NCI-H1436 treated with DMSO at 0.1 percent for 48 hours (cell line): Measurements from ENCODE around the gene RAD51.

ENCODE experiments used
- DNase-seq: peaks from one replicate; lab custom pipeline; 2025; lab: John Stamatoyannopoulos, UW

The RAD51 gene

DNA sequence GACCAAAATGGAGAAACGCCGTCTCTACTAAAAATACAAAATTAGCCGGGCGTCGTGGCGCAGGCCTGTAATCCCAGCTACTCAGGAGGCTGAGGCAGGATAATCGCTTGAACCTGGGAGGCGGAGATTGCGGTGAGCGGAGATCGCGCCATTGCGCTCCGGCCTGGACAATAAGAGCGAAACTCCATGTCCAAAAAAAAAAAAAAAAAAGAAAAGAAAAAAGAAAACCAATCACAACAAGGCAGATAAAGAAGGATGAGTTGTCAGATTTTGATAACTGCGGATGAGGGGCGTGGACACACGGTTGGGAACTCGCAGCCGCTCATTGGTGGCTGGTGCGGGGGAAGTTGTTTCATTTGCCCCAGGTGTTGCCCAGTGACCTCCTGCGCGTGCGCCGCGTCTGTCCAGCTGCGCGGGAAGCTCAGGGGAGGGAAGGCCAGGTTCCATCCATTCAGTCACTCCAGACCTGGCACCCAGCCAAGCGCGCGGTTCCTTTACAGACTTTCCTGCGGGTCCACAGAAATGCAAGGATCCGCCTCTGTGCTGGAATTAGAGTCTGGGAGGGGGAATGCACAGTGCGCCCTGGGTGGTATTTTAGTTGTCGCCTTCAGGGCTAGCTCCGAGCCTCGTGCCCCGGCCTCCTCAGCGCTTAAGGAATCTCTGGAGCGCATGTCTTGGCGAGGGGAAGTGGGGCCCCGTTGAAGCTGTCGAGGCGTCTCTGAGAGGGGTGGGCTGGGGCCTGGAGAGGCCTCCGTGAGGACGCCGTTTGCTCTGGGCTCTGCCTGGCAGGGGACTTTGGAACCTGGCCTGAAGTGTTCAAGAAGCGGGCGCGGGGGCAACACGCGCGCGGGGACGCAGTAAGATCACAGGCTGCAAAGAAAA lies 68.2 kb downstream of the RAD51 start:
- DNase-seq, result peak; percentile 38

DNA sequence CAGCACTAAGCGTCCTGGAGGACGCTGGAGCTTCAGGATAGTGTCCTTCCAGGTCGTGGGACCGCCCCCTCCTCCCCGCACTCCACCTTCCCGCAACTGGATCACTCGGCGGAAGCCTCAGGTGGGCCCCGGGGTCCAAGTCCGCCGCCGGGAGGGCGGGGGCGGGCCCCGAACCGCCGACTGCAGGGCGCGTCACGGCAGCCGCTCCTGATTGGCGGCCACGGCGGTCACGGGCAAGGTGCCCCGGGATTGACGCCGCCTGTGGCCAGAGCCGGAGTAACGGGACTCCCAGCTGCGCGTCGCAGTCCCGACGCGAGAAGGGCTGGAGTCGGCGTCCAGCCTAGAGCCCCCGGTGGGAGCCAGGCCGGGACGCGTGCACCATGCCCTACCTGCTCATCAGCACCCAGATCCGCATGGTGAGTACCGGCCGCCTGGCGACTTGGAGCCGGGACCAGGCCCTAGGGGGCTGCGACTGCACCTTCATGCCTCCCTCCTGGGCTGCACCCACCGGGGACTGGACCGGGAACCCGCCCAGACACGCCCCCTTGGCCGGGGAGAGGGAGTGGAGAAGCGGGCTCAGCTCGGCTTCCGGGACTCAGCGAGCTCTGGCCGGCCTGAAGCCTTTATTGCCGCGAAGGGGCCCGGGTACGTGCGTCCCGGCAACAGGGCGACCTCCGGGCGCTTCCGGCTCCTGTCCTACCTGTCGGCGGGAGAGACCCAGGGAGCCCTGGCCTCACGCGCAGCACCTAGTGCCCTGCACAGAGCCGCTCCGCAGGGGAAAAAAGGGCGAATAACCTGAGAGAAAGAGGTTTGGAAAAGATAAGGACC lies 69.0 kb downstream of the RAD51 start, which contains the start of gene GCHFR:
Gene GCHFR, plus strand, starts transcription at position 268 of the 828 bp plus-strand sequence. Its CDS starts 113 bp downstream, at position 381.
- DNase-seq, result no peak

DNA sequence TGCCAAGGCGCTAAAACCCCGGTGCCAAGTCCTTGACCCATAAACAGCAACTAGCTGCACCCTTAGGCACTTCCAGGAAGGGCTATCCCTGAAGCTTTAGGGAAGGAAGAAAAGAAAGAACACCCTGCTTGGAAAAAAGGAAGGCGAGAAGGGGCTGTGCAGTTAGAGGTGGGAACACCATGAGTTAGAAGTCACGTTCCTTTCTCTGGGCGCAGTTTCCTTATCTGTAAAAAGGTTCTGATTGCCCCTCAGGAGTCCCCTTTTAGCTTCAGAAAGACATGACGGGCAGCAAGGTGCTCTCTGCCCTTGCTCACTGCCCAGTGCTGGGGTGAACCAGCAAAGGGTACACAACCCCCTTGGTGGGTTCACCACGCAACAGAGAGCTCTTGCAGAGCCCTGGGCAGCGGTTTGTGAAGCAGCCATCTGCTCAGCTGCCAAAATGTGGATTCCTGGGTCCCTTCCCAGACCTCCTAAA lies 69.7 kb downstream of the RAD51 start:
- DNase-seq, result no peak

DNA sequence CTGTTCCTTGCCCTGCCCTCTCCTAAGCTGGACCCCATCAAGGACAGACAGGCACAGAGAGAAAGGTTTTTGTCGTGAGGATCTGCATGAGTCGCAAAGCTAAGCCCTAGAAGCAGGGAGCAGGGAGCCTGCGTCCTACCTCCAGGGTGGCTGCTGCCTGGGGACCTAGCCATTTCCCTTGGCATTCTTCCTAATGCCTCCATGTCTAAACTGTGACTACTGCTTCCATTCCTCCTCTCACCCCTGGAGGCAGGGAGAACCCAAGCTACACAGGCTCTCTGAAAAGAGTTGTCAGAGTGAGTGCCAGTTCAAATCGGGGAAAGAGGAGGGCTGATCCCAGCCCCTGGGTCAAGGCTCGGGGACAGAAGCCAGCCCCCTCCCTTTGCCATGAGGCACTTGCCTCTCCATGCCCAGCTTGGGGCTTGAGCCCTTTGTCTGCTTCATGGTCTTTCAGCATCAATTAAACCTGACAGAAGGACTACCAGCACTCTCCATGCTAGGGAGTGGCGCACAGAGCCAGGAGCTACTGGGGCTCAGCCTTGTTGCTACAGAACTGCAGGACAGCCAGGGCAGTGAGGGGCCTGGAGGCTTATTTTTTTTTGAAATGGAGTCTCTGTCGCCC lies 71.3 kb downstream of the RAD51 start:
- no peak for DNase-seq

DNA sequence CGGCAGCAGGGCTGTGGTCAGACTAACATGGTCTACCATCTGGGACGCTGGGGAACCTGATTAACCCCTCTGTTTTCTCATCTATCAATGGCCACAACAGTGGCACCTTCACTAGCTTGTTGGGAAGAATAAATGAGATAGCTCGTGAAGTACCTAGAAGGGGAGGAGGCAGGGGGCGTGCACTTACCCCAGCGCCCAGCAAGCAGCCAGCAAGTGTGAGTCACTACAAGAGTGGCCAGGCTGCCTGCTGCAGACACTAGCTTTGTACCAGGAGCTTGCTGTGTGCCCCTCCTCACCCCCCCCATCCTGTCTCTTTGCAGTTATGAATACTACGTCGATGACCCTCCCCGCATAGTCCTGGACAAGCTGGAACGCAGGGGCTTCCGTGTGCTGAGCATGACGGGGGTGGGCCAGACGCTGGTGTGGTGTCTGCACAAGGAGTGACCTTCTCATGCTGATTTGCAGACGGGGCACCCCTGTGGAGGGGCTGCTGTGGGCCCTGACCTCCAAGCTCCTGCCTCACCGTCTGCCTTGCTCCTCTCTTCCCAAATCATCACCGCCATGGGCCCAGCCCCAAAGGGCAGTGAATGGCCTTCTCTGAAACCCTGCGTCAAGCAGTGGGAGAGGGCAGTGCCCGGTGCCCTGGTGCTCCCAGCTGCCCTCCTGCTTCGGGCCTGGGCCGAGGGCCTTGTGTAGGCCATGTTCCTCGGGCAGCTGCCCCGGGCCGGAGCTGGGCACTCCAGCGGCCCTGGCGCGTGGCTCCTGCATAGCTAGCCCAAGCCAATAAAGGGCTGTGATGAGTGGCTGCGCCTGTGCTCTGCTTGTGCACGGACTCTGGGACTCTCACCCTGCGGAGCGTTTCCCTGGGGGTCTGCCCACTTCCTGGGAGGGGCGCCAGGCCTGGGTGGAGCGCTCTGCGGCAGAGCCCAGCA lies 72.2 kb downstream of the RAD51 start:
- no peak for DNase-seq

DNA sequence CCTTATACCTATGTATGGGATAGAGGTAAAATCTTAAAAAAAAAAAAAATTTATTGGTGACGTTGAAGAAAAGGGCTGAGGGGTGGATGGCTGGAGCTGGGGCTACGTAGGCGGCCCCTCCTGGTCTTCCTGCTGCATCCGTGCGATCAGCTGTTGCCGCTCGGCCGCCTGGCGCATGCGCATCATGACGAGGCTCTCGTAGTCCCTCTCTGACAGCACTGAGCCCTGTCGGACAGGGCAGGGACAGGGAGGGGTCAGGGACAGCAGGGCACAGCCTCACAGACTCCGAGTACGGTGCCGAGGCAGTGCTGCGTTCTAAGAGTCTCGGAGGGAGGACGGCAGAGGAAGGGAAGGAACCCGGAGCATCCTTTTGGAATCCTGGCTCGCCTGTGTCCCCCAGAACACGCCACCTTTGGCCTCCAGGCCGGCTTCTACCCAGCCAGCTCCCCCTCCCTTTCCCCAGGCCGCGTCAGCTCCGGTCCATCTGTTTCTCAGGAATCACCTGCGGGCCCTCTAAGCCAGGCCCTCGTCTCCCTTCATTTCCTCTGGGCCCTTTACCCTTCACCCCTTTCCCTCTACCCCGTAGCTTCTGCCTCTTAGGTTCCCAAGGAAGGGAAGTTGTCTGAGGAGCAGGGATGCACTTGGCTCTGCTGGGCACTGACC lies 73.0 kb downstream of the RAD51 start:
- no peak for DNase-seq

DNA sequence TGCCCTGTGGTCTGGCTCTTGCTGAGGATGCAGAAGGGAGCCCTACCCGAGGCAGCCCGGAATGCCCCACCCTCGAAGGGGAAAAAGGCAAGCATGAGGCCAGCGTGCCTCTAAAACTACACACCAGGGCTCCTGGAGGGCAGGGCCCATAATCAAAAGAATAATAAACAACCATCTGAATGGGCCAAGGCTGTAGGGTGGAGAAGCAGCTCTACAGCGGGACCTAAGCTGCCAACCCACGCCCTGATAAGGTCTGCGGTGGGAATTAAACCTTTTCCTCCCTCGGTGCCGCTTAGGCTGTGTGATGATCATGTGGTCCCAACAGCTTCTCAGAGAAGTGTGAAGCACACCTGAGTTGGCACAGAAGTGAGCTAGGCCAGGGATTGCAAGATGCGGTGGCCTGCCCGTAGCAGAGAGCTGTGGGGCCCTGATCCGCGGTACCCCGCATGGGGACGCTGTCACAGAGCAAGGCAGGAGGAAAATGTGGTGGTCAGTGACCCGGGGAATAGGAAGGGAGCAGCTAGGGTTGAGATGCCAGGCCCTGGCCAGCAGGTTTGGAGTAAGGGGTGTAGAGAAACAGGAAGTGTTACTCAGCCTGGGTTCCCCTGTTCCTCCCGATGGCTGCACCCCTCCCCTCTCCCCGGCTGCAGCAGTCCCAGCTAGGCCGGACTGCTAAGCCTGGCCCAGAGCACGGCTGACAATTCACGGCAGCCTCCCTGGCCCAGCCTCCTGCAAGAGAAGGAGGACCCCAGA lies 73.7 kb downstream of the RAD51 start:
- no peak for DNase-seq

DNA sequence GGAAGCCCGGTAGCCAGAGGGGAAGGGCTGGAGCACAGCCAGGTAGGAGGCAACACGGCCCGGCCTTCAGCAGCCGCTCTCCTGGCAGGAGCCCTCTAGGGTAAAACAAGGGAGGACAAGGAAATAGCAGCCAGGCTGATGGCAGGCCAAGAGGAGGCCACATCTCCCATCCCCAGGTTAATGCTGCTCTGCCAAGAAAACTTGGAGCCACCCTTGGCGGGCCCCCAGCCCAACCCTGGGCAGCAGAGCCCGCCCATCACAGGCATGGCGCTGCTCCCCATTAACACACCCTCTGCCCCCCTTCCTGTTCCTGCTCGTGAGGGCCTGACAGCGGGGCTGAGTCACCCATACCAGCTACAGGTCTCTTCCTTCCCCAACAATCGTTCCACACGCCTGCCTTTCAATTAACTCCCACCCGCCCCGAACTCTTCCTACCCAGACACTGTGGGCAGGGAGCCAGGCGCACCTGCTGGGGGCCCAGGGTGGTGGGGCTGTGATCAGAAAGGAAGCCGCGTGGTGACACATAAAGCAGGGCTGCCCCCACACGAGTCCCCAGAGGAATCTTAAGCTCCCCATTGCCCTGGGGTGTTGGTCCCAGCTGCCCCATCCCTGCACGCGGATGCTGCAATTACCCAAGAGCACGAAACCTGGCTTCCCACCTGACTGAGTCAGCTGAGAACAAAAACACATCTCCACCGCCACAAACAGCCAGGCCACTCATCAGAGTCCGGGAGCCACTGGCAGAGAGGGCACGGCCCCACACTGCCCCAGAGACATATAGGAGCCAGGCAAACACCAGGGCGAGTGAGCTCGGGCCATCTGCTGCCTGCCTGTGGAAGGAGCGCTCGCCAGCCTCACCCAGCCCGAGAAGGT lies 74.5 kb downstream of the RAD51 start, which contains the start of gene C15orf62:
Gene C15orf62, plus strand, starts transcription at position 707 of the 873 bp plus-strand sequence. CDS start 516 bp downstream, outside the sequence.
- peak; percentile 68 for DNase-seq

DNA sequence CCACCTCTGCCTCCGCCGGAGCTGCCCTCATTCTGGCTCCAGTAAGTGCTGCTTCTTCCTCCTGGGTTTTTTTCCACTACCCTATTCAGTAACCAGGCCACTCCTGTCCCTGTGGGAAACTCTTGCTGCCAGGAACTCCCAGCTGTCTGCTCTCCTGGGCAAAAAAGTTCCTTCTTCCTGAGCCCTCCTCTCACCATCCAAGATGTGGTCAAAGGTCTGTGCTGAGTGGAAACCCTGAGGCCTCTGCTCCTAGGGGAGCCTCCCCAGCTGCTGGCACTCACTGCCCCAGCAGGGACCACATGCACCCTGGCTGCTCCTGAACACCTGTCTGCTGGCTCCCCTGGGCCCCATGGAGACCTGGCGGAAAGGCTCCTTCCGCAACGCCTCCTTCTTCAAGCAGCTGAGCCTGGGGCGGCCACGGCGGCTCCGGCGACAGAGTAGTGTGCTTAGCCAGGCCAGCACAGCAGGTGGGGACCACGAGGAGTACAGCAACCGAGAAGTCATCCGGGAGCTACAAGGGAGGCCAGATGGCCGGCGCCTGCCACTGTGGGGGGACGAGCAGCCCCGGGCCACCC lies 75.3 kb downstream of the RAD51 start:
- no peak for DNase-seq

DNA sequence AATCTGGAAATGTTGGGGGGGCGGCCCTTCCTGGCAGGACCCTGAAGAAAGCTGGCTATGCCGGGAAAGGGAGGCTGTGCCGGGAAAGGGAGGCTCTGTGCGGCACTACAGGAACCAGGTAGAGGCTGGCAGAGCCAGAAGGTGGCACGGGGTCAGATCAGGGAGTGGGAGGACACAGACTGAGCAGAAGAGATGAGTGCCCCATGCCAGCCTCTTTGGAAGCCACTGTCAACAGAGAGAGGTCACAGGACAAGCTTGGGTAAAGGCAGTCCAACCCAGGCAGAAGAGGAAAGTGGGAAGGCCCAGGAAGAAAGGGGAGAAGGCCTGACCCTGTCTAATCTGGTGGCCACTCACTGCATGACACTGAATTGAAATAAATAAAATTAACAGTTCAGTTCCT lies 76.3 kb downstream of the RAD51 start:
- DNase-seq, result no peak

DNA sequence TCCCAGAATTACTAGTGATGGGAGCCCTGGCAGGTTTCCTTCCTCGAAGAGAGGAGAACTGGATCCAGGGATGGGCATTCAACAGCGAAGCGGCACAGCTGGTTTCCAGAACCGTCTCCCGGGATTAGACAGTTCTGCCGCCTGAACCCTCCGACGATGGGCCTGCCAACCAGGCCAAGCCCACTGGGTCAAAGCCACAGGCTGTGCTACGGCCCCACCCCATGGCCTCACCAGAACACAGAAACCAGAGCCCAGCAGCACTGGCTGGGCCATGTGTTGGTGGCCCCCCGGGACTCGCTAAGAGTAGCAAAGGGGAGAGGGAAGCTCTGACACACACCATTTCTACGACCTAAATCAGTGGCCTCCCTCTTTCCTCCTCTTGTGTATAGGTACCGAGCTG lies 77.0 kb downstream of the RAD51 start:
- DNase-seq, result no peak

DNA sequence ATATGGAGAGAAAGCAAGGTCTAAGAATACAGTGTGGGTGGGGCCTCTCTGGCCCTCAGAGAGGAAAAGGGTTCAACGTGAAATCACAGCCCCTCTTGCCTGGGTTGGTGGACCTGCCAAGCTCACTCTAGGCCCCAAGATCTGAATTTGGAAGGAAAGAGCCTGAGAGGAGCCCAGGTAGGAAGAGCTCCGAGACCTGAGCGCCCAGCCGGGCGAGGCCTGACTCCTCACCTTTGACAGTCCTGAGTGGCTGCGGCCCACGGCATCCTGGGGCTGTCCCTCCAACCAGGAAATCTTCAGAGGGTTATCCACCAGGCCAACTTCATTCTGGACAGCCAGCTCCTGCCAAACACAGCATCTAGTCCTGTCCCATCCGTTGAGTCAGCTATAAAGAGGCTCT lies 78.5 kb downstream of the RAD51 start:
- no peak for DNase-seq

DNA sequence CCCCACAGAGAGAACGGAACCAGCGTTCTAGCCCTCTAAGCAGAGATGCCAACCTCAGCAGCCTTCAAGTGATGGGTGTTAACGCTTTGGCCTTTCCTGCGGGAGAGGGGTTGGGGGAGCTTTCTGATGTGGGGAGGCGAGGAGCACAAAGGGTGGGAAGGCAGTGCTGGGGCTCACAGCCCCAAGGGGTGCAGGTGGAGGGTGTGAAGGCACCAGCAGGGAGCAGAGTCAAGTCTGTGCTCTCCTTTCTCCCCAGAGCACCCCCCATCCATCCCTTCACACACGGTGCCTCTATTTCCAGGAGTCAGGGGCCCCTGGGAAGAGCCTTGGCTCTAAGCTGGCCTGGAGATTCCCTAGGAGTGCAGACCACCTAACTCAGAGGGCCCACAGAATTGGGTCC lies 78.9 kb downstream of the RAD51 start:
- no peak for DNase-seq

DNA sequence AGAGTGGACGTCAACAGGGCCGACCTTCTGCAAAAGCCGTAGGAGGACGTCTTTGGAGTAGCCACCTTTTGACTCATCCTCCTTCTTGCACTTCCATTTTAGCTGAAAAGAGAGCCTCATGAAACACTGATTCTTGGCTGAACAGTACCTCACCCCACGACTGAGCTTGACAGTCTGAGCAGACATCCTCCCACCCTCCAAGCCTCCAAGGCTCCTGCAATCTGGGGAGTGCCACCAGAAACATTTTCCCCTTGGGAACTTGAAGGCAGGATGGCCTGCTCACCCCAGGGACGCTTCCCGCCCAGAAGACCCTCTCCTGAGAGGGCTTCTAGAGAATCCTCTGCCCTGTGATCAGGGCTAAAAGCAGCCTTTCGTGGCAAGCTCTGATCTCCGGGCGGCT lies 80.0 kb downstream of the RAD51 start:
- no peak for DNase-seq

DNA sequence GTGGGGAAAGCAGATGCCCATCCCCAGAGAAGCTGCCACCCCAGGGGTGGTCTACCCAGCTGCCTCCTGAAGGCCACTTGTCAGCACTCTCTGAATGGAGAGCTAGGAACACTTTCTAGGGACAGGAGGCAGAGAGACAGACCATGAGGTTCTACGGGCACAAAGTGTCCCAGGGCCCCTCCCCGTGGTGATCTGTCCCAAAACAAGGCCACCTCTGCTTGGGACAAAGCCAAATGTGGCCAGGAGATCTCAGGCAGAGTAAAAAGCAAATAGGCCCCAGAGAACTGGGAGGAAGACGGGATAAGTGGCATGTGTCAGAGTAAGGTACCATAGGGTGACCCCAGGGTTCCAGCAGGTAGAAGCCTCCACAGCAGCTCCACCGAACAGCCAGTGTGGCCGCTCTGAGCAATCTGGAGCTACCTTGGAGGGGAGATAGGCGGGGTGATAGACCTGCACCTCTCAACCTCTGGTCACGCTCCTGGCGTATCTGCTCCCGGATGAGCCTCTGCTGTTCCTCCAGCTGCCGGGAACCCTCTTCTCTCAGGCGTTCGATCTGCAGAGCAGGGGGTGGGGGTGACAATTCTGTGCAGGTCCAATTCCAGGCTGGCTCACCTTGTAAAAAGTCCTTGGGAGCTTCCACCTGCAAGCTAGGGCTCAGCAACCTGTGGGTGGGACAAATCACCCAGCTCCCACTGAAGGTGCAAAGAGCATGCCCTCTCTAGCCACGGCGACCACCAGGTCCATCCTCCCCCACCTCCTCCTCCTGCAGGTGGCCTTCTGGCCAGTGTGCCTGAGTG lies 81.0 kb downstream of the RAD51 start:
- DNase-seq, result no peak

DNA sequence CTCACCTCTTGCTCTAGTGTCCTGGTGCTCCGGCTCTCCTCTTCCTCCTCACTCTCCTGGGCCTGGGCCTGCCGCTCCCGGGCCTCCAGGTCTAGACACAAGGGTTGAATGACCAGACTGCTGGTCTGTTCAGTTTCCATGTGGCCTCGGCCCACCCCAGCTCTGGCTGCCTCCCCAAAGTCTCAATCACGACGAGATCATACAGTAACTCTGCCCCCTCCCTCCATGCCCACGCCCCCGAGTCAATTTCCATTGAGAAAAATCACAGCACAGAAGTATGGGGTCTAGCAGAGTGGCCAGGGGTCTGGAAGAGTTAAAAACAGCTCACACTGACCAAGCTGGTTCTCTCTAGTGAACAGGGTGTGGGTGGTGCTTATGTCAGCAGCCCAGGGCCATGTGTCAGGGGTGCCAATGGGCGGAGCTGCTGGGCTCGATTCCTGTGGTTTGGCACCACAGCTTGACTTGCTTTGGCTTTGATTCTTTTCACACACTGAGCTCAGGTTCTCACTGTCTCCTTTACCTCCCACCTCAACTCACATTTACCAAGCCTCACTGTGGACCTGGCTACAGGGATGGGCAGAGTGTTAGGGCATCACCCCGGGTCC lies 81.7 kb downstream of the RAD51 start:
- no peak for DNase-seq
